ENCODE results near the gene GOLGA6L7.

GRCh38 chr15:28880680-28881079 lies 32.2 kb upstream of the GOLGA6L7 start:
- TF ChIP-seq CTCF (conservative IDR thresholded peaks at IDR 0.05; ENCODE audit: low read depth in 2 of 2), result no peak
- no peak for TF ChIP-seq POLR2AphosphoS5 (IDR thresholded peaks at IDR 0.05; ENCODE audit: low read depth)
- TF ChIP-seq ETS1 (IDR thresholded peaks at IDR 0.05), result no peak
- no peak for TF ChIP-seq EZH2 (IDR thresholded peaks at IDR 0.05; ENCODE audit: low read depth, unreplicated experiment)
- TF ChIP-seq, protein P1, sequence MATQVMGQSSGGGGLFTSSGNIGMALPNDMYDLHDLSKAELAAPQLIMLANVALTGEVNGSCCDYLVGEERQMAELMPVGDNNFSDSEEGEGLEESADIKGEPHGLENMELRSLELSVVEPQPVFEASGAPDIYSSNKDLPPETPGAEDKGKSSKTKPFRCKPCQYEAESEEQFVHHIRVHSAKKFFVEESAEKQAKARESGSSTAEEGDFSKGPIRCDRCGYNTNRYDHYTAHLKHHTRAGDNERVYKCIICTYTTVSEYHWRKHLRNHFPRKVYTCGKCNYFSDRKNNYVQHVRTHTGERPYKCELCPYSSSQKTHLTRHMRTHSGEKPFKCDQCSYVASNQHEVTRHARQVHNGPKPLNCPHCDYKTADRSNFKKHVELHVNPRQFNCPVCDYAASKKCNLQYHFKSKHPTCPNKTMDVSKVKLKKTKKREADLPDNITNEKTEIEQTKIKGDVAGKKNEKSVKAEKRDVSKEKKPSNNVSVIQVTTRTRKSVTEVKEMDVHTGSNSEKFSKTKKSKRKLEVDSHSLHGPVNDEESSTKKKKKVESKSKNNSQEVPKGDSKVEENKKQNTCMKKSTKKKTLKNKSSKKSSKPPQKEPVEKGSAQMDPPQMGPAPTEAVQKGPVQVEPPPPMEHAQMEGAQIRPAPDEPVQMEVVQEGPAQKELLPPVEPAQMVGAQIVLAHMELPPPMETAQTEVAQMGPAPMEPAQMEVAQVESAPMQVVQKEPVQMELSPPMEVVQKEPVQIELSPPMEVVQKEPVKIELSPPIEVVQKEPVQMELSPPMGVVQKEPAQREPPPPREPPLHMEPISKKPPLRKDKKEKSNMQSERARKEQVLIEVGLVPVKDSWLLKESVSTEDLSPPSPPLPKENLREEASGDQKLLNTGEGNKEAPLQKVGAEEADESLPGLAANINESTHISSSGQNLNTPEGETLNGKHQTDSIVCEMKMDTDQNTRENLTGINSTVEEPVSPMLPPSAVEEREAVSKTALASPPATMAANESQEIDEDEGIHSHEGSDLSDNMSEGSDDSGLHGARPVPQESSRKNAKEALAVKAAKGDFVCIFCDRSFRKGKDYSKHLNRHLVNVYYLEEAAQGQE (IDR thresholded peaks at IDR 0.05; ENCODE audit: unreplicated experiment), result no peak
- no peak for TF ChIP-seq JUNB (IDR thresholded peaks at IDR 0.05; ENCODE audit: unreplicated experiment)
- TF ChIP-seq EZH2phosphoT487 (IDR thresholded peaks at IDR 0.05; ENCODE audit: unreplicated experiment), result no peak
- TF ChIP-seq CREB1 (CRISPR knock-in tag; IDR thresholded peaks at IDR 0.05; ENCODE audit: low read depth), result no peak

Data from GM23338 (cell line).